Neural cell (in vitro differentiated cells): ENCODE results near the gene ANKMY1.

ENCODE experiments used
- CTCF ChIP-seq: fragments of 450-650 bp; IDR thresholded peaks from 2 replicates; pipeline ENCODE4 v1.5.1; 2014; ENCODE audit warnings: antibody characterized with exemption, mild to moderate bottlenecking, moderate library complexity; ENCODE audit not compliant: poor library complexity, severe bottlenecking
- EP300 ChIP-seq: fragments of 450-650 bp; conservative IDR thresholded peaks from 2 replicates; pipeline ENCODE4 v1.6.1; 2014; ENCODE audit warnings: antibody characterized with exemption, mild to moderate bottlenecking, moderate library complexity; ENCODE audit not compliant: poor library complexity, severe bottlenecking
- POLR2AphosphoS5 ChIP-seq: IDR thresholded peaks from 2 replicates; pipeline ENCODE4 v1.6.1; 2012
- TAF1 ChIP-seq: IDR thresholded peaks from 2 replicates; pipeline ENCODE4 v1.6.1; 2012; ENCODE audit warnings: low read depth

GRCh38 chr2:240559286-240559685, 1.5 kb upstream of the ANKMY1 start:
- TF ChIP-seq CTCF: no peak
- no peak for TF ChIP-seq TAF1
- TF ChIP-seq EP300: no peak
- no peak for TF ChIP-seq POLR2AphosphoS5
